ENCODE results near the gene CXCR4. TPM values are rescaled to one million over a fixed set of nuclear protein-coding genes. Genes with fewer than 3 reads are reported as not detected.

The CXCR4 gene
- total RNA-seq, 2 donors from 2014 or later, result 26.3 to 42.2 TPM

DNA sequence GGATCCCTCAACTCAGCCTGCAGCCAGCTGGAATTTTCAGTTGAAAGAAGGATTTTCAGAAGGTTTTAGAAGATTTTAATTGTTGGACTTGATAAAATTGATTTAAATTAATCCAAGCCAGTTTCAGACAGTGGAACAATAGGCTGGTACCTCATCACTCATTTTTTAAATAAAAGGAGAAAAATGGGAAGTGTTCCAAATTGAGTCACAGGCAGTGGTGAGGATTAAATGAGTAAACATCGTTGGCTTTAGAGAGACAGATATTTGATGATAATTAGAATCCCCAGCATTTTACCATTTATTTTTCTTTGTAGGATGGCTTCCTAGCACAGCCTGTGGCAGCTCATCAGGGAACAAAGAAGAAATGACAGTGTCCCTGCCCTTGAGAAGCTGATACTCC, 7.4 kb downstream of the CXCR4 start:
- Histone ChIP-seq H3K9me3 (no peaks in the 10 kb centered on the region), H3K27ac (no peak overlapping the region), H3K4me1 (ENCODE audit: control insufficient read depth in 1 of 2, low read depth in 2 of 2) (no peaks in the 10 kb centered on the region), H3K36me3 (no peaks in the 10 kb centered on the region), H3K4me3 (no peak overlapping the region), H3K27me3 (replicated peaks; ENCODE audit: insufficient read depth) (no peaks in the 10 kb centered on the region)
- TF ChIP-seq, protein P1, sequence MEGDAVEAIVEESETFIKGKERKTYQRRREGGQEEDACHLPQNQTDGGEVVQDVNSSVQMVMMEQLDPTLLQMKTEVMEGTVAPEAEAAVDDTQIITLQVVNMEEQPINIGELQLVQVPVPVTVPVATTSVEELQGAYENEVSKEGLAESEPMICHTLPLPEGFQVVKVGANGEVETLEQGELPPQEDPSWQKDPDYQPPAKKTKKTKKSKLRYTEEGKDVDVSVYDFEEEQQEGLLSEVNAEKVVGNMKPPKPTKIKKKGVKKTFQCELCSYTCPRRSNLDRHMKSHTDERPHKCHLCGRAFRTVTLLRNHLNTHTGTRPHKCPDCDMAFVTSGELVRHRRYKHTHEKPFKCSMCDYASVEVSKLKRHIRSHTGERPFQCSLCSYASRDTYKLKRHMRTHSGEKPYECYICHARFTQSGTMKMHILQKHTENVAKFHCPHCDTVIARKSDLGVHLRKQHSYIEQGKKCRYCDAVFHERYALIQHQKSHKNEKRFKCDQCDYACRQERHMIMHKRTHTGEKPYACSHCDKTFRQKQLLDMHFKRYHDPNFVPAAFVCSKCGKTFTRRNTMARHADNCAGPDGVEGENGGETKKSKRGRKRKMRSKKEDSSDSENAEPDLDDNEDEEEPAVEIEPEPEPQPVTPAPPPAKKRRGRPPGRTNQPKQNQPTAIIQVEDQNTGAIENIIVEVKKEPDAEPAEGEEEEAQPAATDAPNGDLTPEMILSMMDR (IDR thresholded peaks at IDR 0.05), result no peak
- no peak for ATAC-seq (ENCODE audit: insufficient number of reproducible peaks, low FRiP score, low read depth)
- DNase-seq (ENCODE audit: low spot score), result no peak

DNA sequence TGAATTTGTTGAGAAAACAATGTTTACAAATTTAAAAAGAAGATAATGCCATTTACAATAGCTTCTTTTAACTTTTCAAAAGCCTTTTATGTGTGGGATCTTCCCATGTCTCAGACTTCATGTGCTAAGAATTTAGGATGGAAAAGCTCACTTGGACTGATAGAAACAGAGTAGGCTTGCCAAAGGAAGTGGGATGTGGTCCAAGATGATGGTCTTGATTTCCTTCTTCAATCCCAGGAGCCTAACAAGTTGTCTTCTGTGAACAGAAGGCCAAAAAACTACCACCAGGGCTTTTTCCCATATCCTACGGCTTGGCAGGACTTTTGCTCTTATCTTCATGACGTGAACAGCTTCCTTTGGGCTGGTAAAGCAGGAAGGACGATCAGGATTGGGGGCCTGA, 9.5 kb downstream of the CXCR4 start:
- H3K27ac ChIP-seq, result no peak overlapping the region
- H3K36me3 ChIP-seq, result no peaks in the 10 kb centered on the region
- DNase-seq (ENCODE audit: low spot score), result no peak
- ATAC-seq (ENCODE audit: insufficient number of reproducible peaks, low FRiP score, low read depth), result no peak
- no peaks in the 10 kb centered on the region for H3K27me3 ChIP-seq (replicated peaks; ENCODE audit: insufficient read depth)
- no peaks in the 10 kb centered on the region for H3K9me3 ChIP-seq
- TF ChIP-seq, protein P1 (IDR thresholded peaks at IDR 0.05), result no peak
- H3K4me3 ChIP-seq, result no peak overlapping the region
- H3K4me1 ChIP-seq (ENCODE audit: control insufficient read depth in 1 of 2, low read depth in 2 of 2), result no peaks in the 10 kb centered on the region

DNA sequence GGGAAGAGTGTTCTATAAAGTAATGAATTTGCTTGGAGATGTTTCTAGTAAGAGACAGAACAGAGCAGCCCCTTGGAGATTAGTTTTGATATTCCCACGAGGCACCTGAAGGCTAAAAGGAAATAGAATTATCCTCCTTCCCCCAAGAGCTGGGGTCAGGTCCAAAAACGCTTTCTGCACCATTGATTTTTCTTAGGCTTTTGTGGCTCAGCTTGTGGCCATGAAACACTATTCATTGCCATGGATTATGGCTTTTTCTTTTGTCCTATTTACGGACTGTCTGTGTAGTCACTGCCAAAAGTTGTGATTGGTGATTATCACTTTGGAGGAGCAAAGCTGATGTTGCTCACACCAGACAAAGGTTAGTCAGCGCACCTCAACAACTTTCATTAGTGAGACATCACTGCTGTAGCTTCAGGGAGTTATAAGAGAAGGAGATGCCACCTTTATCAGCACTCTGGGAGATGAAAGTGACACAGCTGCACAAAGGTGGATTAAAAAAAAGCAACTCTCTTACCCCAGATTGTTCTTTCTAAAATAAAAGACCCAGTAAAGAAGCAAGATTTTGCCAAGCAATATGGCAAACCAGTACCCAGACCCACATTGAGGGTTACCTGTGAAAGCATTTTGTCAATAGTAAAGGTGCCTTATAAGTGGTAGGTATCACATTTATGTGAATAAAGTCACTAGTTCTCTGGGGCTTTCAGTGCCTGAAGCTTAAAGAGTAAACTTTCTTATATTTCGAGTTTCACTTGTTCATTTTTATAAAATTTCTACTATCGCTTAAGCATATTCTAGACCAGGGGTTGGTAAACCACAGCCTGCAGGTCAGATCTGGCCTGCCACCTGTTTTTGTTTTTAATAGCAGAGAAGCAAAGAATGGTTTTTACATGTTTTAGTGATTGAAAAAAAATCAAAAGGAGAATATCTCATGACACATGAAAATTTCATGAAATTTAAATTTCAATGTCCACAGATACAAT, 10.6 kb downstream of the CXCR4 start:
- no peak for ATAC-seq (ENCODE audit: insufficient number of reproducible peaks, low FRiP score, low read depth)
- Histone ChIP-seq H3K4me1 (ENCODE audit: control insufficient read depth in 1 of 2, low read depth in 2 of 2) (no peaks in the 10 kb centered on the region), H3K9me3 (no peaks in the 10 kb centered on the region), H3K4me3 (no peak overlapping the region), H3K36me3 (no peaks in the 10 kb centered on the region), H3K27me3 (replicated peaks; ENCODE audit: insufficient read depth) (no peaks in the 10 kb centered on the region), H3K27ac (no peak overlapping the region)
- TF ChIP-seq, protein P1 (IDR thresholded peaks at IDR 0.05), result no peak
- no peak for DNase-seq (ENCODE audit: low spot score)

DNA sequence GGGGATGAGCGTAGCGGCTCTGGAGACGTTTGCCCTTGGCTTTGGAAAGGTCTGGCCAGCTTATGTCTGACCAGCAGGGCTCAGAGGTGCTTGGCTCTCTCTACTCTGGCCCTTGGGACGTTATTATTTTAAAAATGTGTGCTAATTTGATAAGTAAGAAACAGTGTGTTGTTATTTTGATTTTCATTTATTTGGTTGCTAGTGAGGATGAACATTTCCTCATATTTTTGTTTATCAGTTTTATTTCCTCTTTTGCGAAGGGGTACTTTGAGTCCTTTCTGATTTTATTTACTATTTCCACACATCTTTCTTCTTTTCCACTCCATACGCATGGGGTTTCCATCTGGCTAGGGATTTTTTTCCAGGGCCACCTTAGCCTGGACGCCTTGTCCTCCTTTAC, 11.4 kb downstream of the CXCR4 start:
- Histone ChIP-seq H3K27me3 (replicated peaks; ENCODE audit: insufficient read depth) (no peaks in the 10 kb centered on the region), H3K9me3 (no peaks in the 10 kb centered on the region), H3K27ac (no peak overlapping the region), H3K4me1 (ENCODE audit: control insufficient read depth in 1 of 2, low read depth in 2 of 2) (no peaks in the 10 kb centered on the region), H3K36me3 (no peaks in the 10 kb centered on the region), H3K4me3 (no peak overlapping the region)
- ATAC-seq (ENCODE audit: insufficient number of reproducible peaks, low FRiP score, low read depth) (no peak), DNase-seq (ENCODE audit: low spot score) (no peak)
- TF ChIP-seq, protein P1 (IDR thresholded peaks at IDR 0.05), result no peak

DNA sequence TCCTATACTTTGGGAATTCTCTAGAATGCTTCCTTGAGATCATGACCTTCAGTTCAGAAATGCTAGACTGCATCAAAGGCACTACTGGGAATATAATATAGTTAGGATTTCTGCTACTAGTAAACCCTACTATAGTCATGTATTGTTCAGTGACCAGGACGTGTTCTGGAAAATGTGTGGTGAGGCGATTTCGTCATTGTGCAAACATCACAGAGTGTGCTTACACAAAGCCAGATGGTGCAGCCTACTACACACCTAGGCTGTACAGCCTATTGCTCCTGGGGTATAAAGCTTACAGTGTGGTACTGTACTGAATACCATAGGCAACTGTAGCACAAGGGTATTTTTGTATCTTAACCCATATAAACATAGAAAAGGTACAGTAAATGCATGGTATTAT, 13.0 kb downstream of the CXCR4 start:
- H3K27ac ChIP-seq, result no peak overlapping the region

More for the DNA sequence above, 13.0 kb downstream of the CXCR4 start:
- Histone ChIP-seq H3K4me3 (no peak overlapping the region), H3K36me3 (no peaks in the 10 kb centered on the region), H3K27me3 (replicated peaks; ENCODE audit: insufficient read depth) (no peaks in the 10 kb centered on the region), H3K4me1 (ENCODE audit: control insufficient read depth in 1 of 2, low read depth in 2 of 2) (no peaks in the 10 kb centered on the region), H3K9me3 (no peaks in the 10 kb centered on the region)
- no peak for DNase-seq (ENCODE audit: low spot score)
- no peak for ATAC-seq (ENCODE audit: insufficient number of reproducible peaks, low FRiP score, low read depth)
- TF ChIP-seq, protein P1 (IDR thresholded peaks at IDR 0.05), result no peak

All from thoracic aorta (tissue), 2 donors.